ENCODE data around the gene TDRD9.
"Not testable (repeated sequence)": the region's sequence is repeated elsewhere in the genome, so short reads cannot be mapped to it uniquely, and the experiment has no call there.

The TDRD9 gene

GRCh38 chr14:103928011-103928890 lies at the start of gene TDRD9:
Gene TDRD9 (plus strand): TSS chr14:103928456. CDS start chr14:103928510, 54 bp downstream.
- no peak for DNase-seq

- DNase-seq: no peak
These were observed 49.1 kb upstream of the TDRD9 start for GRCh38 chr14:103879118-103879569.

- peak; percentile 83 for DNase-seq
These were observed 48.5 kb upstream of the TDRD9 start for GRCh38 chr14:103879570-103880347.

GRCh38 chr14:103880348-103881267 lies 47.6 kb upstream of the TDRD9 start:
- peak; percentile 84 for DNase-seq

GRCh38 chr14:103881268-103882201 lies 46.7 kb upstream of the TDRD9 start:
- no peak for DNase-seq

- DNase-seq: no peak
These were observed 45.6 kb upstream of the TDRD9 start for GRCh38 chr14:103882503-103883262.

GRCh38 chr14:103883263-103883523 lies 45.1 kb upstream of the TDRD9 start:
- no peak for DNase-seq

GRCh38 chr14:103884854-103885253 lies 43.4 kb upstream of the TDRD9 start:
- no peak for DNase-seq

- no peak for DNase-seq
These were observed 42.7 kb upstream of the TDRD9 start for GRCh38 chr14:103885509-103885932.

- no peak for DNase-seq
These were observed 41.7 kb upstream of the TDRD9 start for GRCh38 chr14:103886304-103887169.

- DNase-seq: no peak
These were observed 41.1 kb upstream of the TDRD9 start for GRCh38 chr14:103887170-103887501.

GRCh38 chr14:103887557-103888115 lies 40.6 kb upstream of the TDRD9 start:
- DNase-seq: no peak

GRCh38 chr14:103889002-103889312 lies 39.3 kb upstream of the TDRD9 start:
- not testable (repeated sequence) for DNase-seq

GRCh38 chr14:103889313-103890051 lies 38.8 kb upstream of the TDRD9 start:
- DNase-seq: no peak

- DNase-seq: no peak
These were observed 38.2 kb upstream of the TDRD9 start for GRCh38 chr14:103890052-103890371.

GRCh38 chr14:103890821-103891666 lies 37.2 kb upstream of the TDRD9 start:
- no peak for DNase-seq

GRCh38 chr14:103891667-103892215 lies 36.5 kb upstream of the TDRD9 start:
- no peak for DNase-seq

- no peak for DNase-seq
These were observed 36.0 kb upstream of the TDRD9 start for GRCh38 chr14:103892247-103892646.

All from DMS79 treated with DMSO at 0.1 percent for 48 hours (cell line).